Activated naive CD4-positive, alpha-beta T cell treated with anti-CD3 and anti-CD28 coated beads, Interleukin-2, amount 50 U/mL, for 72 hours (primary cell): ENCODE results near the gene PSORS1C2. TPM values are rescaled to one million over a fixed set of nuclear protein-coding genes. Genes with fewer than 3 reads are reported as not detected.

Experiments used
- ATAC-seq, 2 donors: fragments of 150-1000 bp; cut with Tn5 transposase; 2 replicates each; pipeline ENCODE4 v1.10.0; 2021; ENCODE audit warnings: mild to moderate bottlenecking in 2 of 2, moderate library complexity in 2 of 2
- DNase-seq, 2 donors: peaks; one replicate each; pipeline ENCODE4 v3.0.0; 2021 to 2022; ENCODE audit warnings: low spot score in 2 of 2
- H3K27ac Mint-ChIP-seq, 2 donors: one replicate each; pipeline ENCODE4 v1.8.0; 2022; ENCODE audit warnings: mild to moderate bottlenecking in 2 of 2, mixed read lengths in 2 of 2
- H3K36me3 Mint-ChIP-seq, 2 donors: one replicate each; pipeline ENCODE4 v1.8.0; 2022; ENCODE audit warnings: mixed read lengths in 2 of 2
- H3K9me3 Mint-ChIP-seq, 2 donors: one replicate each; pipeline ENCODE4 v1.8.0; 2022; ENCODE audit warnings: mixed read lengths in 2 of 2
- total RNA-seq, 2 donors: library from RNA; stranded (reverse); gene quantifications; one replicate each; pipeline ENCODE4 v1.2.3, GENCODE V29; 2022

PSORS1C2 gene
- total RNA-seq, 2 donors from 2014 or later = not detected

DNA sequence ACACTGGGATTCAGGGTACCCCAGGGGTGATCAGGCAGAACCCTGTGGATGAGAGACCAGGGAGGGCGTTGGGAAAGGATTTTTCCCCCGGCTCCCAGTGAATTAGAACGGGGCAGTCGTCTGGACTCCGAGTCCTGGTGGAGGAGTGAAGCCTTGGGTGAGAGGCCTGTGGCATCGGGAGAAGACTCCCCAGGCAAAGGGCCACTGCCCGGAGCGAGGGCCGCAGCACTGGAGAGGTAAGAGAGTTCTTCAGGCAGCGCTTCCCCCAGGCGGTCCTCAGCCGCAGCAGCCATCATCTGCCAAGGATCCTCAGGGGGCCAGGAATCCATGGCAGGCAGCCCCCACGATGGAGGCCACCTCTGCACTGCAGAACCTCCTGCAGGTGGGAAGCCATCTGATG lies 27.2 kb downstream of the PSORS1C2 start:
- Mint-ChIP-seq H3K9me3 (no peaks in the 10 kb centered on the region), H3K36me3 (no peaks in the 10 kb centered on the region), H3K27ac (no peak overlapping the region)
- ATAC-seq = no peak
- DNase-seq = no peak

- no peak for DNase-seq
- Mint-ChIP-seq H3K36me3 (no peaks in the 10 kb centered on the region), H3K27ac (no peak overlapping the region), H3K9me3 (no peaks in the 10 kb centered on the region)
- no peak for ATAC-seq
Observed at GRCh38 chr6:31110825-31111582, 27.9 kb downstream of the PSORS1C2 start.

DNA sequence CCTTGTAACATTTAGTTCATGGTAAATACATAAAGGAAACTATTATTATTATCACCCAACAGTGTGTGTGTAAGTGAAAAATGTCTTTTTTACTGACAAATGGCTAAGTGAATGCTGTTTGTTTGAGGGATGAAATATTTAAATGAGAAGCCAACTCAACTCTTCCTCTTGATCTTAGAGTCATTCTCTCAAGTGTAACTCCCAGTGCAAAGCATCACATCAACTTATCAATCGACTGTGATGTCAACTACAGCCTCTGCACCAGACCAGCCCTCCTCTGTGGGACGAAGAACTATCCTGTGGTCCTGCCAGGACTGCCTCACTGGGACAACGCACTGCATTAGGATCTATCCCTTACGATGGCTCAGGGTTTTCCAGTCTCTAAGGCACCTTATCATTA lies 31.8 kb downstream of the PSORS1C2 start:
- no peaks in the 10 kb centered on the region for H3K36me3 Mint-ChIP-seq
- DNase-seq (no peak), ATAC-seq (no peak)
- H3K27ac Mint-ChIP-seq = no peak overlapping the region
- no peaks in the 10 kb centered on the region for H3K9me3 Mint-ChIP-seq

DNA sequence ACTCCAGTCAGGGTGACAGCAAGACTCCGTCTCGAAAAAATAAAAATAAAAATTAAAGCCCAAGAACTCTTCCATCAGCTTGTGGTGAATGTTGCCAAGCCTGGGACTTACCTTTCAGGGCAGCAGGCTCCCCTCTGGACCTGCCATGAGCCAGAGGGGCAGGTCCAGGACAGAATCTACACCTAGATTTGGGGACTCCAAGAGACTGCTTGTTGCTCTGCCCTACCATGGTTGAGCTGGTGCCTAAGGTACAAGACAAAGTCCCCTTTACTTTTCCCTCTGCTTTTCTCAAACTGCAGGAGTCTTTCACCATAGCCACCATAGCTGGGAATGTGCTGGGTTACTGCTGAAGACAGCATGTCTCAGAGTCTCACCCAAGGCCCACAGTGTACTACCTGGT lies 35.7 kb downstream of the PSORS1C2 start:
- no peak for DNase-seq
- Mint-ChIP-seq H3K9me3 (no peaks in the 10 kb centered on the region), H3K36me3 (no peaks in the 10 kb centered on the region), H3K27ac (no peak overlapping the region)
- no peak for ATAC-seq

- H3K27ac Mint-ChIP-seq = no peak overlapping the region
- no peak for DNase-seq
- H3K9me3 Mint-ChIP-seq = no peaks in the 10 kb centered on the region
- no peak for ATAC-seq
- H3K36me3 Mint-ChIP-seq = no peaks in the 10 kb centered on the region
Observed at GRCh38 chr6:31098449-31098938, 40.4 kb downstream of the PSORS1C2 start.

DNA sequence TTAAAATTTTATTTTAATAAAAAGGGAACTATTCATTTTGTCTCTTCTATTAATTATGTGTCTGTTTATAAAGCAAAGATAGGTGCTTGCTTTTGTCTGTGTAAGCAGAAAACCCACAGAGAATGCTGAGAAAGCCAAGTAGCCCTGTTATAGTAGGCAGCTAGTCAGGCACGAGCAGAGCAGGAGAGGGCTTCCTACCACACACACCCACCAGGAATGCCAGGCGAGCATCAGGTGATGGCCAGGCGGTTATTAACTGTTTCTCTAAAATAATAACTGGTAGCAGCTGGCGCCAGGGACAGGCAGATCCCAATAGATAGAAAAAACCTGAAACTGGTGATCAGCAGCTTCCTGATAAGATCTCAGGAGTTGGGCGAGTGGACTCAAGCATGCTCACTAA lies 42.2 kb downstream of the PSORS1C2 start:
- ATAC-seq = no peak
- Mint-ChIP-seq H3K36me3 (no peaks in the 10 kb centered on the region), H3K9me3 (no peaks in the 10 kb centered on the region), H3K27ac (no peak overlapping the region)
- no peak for DNase-seq

GRCh38 chr6:31096215-31096614 lies 42.7 kb downstream of the PSORS1C2 start:
- Mint-ChIP-seq H3K9me3 (no peaks in the 10 kb centered on the region), H3K27ac (peak overlapping the region in 1 of 2 donors; percentile 10), H3K36me3 (no peaks in the 10 kb centered on the region)
- ATAC-seq (no peak), DNase-seq (no peak)

GRCh38 chr6:31094389-31094881 lies 44.4 kb downstream of the PSORS1C2 start:
- H3K36me3 Mint-ChIP-seq = no peaks in the 10 kb centered on the region
- H3K9me3 Mint-ChIP-seq = no peaks in the 10 kb centered on the region
- DNase-seq (no peak), ATAC-seq (peak; percentile 47 to 64)
- peak overlapping the region; percentile 31 to 73 for H3K27ac Mint-ChIP-seq

- no peak for DNase-seq
- no peaks in the 10 kb centered on the region for H3K9me3 Mint-ChIP-seq
- no peaks in the 10 kb centered on the region for H3K36me3 Mint-ChIP-seq
- no peak for ATAC-seq
- no peak overlapping the region for H3K27ac Mint-ChIP-seq
Observed at GRCh38 chr6:31092769-31093505, 45.9 kb downstream of the PSORS1C2 start.

GRCh38 chr6:31092238-31092637 lies 46.6 kb downstream of the PSORS1C2 start:
- H3K36me3 Mint-ChIP-seq = no peaks in the 10 kb centered on the region
- DNase-seq (no peak), ATAC-seq (no peak)
- H3K27ac Mint-ChIP-seq = no peak overlapping the region
- H3K9me3 Mint-ChIP-seq = no peaks in the 10 kb centered on the region

GRCh38 chr6:31091680-31092079 lies 47.2 kb downstream of the PSORS1C2 start:
- H3K9me3 Mint-ChIP-seq = no peaks in the 10 kb centered on the region
- ATAC-seq = no peak
- DNase-seq = no peak
- no peak overlapping the region for H3K27ac Mint-ChIP-seq
- no peaks in the 10 kb centered on the region for H3K36me3 Mint-ChIP-seq

GRCh38 chr6:31090973-31091364 lies 47.9 kb downstream of the PSORS1C2 start:
- H3K9me3 Mint-ChIP-seq = no peaks in the 10 kb centered on the region
- ATAC-seq (no peak), DNase-seq (no peak)
- H3K27ac Mint-ChIP-seq = no peak overlapping the region
- no peaks in the 10 kb centered on the region for H3K36me3 Mint-ChIP-seq

DNA sequence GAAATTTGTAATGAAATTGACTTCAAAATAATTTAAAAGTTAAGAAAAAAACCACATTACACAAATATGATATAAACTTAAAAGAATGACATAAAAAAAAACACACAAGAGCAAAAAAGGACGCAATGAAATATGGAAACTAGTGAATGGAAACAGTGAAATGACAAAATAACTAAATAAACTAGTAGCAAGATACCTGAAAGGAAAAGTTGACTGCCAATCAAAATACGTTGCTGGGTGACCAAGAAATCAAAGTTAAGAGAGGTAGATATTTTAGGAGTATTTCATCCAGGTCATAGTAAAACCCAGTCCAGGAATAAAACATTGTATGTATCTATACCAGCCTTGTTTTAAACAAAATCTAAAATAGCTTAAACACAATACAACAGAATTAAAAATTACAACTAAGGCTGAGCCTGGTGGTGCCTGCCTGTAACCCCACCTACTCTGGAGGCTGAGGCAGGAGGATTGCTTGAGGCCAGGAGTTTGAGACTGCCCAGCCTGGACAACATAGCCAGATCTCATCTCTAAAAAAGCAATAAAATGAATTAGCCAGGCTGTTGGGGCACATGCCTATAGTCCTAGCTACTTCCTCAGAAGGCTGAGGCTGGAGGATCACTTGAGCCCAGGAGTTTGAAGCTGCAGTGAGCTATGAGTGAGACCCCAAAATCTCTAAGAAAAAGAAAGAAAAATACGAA lies 48.4 kb downstream of the PSORS1C2 start:
- H3K9me3 Mint-ChIP-seq = no peaks in the 10 kb centered on the region
- no peak for DNase-seq

More for the DNA sequence above, 48.4 kb downstream of the PSORS1C2 start:
- H3K27ac Mint-ChIP-seq = no peak overlapping the region
- H3K36me3 Mint-ChIP-seq = no peaks in the 10 kb centered on the region
- ATAC-seq = no peak

Other genes with a start within 250 kb of the PSORS1C2 start
- gene GTF2H4, start 230.9 kb downstream of the PSORS1C2 start, total RNA-seq = 10 to 100 TPM; 27.6 to 44.9 TPM
- 10 to 100 TPM; 55.1 to 55.7 TPM for gene VARS2, start 224.8 kb downstream of the PSORS1C2 start, total RNA-seq
- gene SFTA2, start 206.9 kb downstream of the PSORS1C2 start, total RNA-seq = not detected
- gene MUCL3, start 198.1 kb downstream of the PSORS1C2 start, total RNA-seq = not detected
- not detected for gene MUC21, start 155.3 kb downstream of the PSORS1C2 start, total RNA-seq
- gene MUC22, start 128.6 kb downstream of the PSORS1C2 start, total RNA-seq = not detected
- gene C6orf15, start 26.5 kb downstream of the PSORS1C2 start, total RNA-seq = not detected
- 1 to 10 TPM in 1 of 2 donors, under 1 TPM in 1; 0.41 to 3.2 TPM for gene PSORS1C1, start 24.3 kb downstream of the PSORS1C2 start, total RNA-seq
- gene CDSN, start 18.6 kb downstream of the PSORS1C2 start, total RNA-seq = not detected
- gene CCHCR1, start 18.7 kb upstream of the PSORS1C2 start, total RNA-seq = 10 to 100 TPM; 73.5 to 86.2 TPM
- 100 to 1,000 TPM in 1 of 2 donors, 10 to 100 TPM in 1; 93.3 to 100 TPM for gene TCF19, start 19.5 kb upstream of the PSORS1C2 start, total RNA-seq
- under 1 TPM in 1 of 2 donors, not detected in 1; 0.59 TPM for gene POU5F1, start 31.6 kb upstream of the PSORS1C2 start, total RNA-seq
- gene HLA-C, start 133.0 kb upstream of the PSORS1C2 start, total RNA-seq = 1,000 to 10,000 TPM in 1 of 2 donors, 100 to 1,000 TPM in 1; 501 to 2,234 TPM
- gene HLA-B, start 218.1 kb upstream of the PSORS1C2 start, total RNA-seq = 1,000 to 10,000 TPM; 2,668 to 4,981 TPM